Neural cell (in vitro differentiated cells): ENCODE results near the gene TOR1A.

ENCODE experiments used
- EP300 ChIP-seq: fragments of 450-650 bp; conservative IDR thresholded peaks from 2 replicates; pipeline ENCODE4 v1.6.1; 2014; ENCODE audit warnings: antibody characterized with exemption, mild to moderate bottlenecking, moderate library complexity; ENCODE audit not compliant: poor library complexity, severe bottlenecking
- MXI1 ChIP-seq: fragments of 450-650 bp; conservative IDR thresholded peaks from 2 replicates; pipeline ENCODE4 v1.6.1; 2014; ENCODE audit warnings: antibody characterized with exemption, mild to moderate bottlenecking; ENCODE audit not compliant: poor library complexity, severe bottlenecking
- POLR2AphosphoS5 ChIP-seq: IDR thresholded peaks from 2 replicates; pipeline ENCODE4 v1.6.1; 2012
- SMC3 ChIP-seq: fragments of 450-650 bp; conservative IDR thresholded peaks from 2 replicates; pipeline ENCODE4 v1.6.1; 2014; ENCODE audit warnings: antibody characterized with exemption, mild to moderate bottlenecking, moderate library complexity; ENCODE audit not compliant: poor library complexity
- TF ChIP-seq, protein P1 (sequence below): fragments of 450-650 bp; IDR thresholded peaks from 2 replicates; pipeline ENCODE4 v1.5.1; 2014; ENCODE audit warnings: antibody characterized with exemption, mild to moderate bottlenecking, moderate library complexity; ENCODE audit not compliant: poor library complexity, severe bottlenecking

DNA sequence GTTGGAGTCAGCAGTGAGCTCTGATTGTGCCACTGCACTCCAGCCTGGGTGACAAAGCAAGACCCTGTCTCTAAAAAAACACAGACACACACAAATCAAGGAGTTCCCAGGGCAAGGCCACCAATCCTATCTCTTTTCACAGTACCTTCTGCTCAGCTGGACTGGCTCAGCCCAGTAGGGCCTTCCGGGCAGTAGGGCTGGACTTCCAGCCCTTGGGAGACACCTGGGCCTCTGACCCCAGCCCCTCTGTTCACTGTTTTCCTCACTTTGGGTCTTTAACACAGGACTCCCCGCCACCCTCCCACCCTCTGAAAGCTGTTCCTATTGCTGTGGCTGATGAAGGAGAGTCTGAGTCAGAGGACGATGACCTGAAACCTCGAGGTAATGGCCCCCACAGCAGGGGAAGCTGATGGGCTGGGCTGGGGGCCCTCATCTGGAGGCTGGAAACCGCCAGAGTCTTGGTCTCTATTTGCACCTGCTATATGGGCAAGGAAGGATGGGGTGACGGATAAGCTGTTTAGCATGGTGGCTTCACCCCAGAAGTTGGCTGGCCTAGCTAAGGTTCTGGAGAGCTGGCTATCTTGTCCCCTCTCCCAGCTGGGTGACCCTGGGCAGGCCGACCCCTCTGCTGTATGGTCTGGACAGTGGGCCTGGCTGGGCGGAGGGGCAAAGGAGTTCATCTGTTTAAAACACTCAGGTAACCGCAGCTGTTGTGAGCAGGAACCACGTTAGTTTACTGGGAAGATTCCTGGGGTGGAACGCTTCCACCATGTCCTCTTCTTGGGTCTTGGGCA is 36.9 kb upstream of the TOR1A start:
- TF ChIP-seq, protein P1, sequence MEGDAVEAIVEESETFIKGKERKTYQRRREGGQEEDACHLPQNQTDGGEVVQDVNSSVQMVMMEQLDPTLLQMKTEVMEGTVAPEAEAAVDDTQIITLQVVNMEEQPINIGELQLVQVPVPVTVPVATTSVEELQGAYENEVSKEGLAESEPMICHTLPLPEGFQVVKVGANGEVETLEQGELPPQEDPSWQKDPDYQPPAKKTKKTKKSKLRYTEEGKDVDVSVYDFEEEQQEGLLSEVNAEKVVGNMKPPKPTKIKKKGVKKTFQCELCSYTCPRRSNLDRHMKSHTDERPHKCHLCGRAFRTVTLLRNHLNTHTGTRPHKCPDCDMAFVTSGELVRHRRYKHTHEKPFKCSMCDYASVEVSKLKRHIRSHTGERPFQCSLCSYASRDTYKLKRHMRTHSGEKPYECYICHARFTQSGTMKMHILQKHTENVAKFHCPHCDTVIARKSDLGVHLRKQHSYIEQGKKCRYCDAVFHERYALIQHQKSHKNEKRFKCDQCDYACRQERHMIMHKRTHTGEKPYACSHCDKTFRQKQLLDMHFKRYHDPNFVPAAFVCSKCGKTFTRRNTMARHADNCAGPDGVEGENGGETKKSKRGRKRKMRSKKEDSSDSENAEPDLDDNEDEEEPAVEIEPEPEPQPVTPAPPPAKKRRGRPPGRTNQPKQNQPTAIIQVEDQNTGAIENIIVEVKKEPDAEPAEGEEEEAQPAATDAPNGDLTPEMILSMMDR = no peak
- TF ChIP-seq POLR2AphosphoS5 (no peak), MXI1 (no peak), SMC3 (no peak), EP300 (no peak)
